HG03571 (cell line): ENCODE results near the gene ZDHHC7.

Experiments
- ATAC-seq: cut with Tn5 transposase; IDR thresholded peaks from one replicate; pipeline ENCODE4 v1.9.1; 2021; ENCODE audit not compliant: unreplicated experiment

ZDHHC7 gene

DNA sequence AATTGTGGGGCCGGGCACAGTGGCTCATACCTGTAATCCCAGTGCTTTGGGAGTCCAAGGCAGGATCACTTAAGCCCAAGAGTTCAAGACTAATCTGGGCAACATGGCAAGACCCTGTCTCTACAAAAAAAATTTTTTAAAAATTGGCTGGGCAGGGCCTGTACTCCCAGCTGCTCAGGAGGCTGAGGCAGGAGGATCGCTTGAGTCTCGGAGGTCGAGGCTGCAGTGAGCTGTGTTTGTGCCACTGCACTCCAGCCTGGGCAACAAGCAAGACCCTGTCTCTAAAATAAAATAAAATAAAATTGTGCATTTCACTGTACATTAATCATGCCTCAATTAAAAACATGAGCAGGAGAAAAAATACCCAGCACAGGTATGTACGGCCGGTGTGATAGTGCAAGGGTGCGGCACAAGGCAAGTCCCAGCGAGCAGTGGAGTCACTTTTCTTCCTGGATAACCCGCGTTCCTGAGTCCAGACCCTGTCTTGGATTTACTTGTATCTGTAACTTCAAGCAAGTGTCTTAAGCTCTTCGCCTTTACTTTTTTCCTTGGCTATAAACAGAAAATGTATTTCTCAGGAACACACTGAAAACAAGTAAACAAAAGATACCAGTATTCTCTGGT, 11.4 kb downstream of the ZDHHC7 start:
- no peak for ATAC-seq

DNA sequence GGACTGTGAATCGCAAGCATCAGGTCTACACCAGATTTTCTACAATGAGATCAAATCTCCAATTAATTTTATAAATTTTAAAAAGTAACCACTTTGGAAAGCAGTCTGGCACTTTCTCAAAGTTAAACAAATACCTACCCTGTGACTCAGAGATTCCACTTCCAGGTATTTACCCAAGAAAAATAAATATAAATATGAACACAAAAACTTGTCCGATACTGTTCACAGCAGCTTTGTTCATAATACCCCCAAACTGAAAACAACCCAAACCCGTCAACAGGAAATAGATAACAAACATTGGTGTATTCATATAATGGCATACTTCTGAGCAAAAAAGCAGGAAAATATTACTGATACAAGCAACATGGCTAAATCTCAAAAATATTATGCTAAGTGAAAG, 12.1 kb downstream of the ZDHHC7 start:
- no peak for ATAC-seq

- no peak for ATAC-seq
These were observed 15.0 kb downstream of the ZDHHC7 start for GRCh38 chr16:84996365-84996764.

DNA sequence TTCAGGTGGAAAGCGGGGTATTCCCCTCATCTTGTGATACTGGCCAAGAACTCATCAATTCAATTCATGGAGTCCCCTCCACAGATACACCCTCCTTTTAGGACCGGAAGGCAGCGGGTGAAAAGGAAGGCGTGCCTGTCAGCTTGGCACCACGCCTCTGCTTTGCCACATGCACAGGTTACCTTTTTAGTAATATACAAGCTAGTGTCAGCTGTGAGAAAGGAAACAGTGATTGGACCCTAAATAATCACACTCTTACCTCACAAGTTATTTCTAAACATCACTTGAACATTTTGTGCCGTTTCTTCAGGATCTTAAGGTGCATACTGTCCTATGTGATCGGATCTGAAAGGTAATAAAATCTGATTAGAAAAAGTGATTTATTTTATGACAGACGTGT, 15.7 kb downstream of the ZDHHC7 start:
- no peak for ATAC-seq

GRCh38 chr16:84993926-84994325, 17.4 kb downstream of the ZDHHC7 start:
- ATAC-seq: no peak

DNA sequence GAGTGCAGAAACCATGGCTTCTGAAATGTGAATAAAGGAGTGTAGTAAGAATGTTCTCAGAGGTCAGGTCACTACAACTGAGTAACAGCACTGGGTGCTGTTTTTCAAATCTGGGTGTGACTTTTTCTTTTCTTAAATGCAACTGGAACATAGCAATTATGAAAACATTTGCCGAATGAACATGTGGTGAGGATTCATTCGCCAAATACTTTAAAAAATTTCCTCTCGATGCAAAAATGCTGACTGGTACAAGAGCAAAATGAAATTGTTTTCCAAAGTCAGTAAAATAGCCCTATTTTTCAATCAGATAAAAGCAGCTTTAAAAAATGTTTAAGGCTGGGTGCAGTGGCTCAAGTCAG, 18.6 kb downstream of the ZDHHC7 start:
- no peak for ATAC-seq

GRCh38 chr16:84990782-84991181, 20.6 kb downstream of the ZDHHC7 start:
- ATAC-seq: no peak

DNA sequence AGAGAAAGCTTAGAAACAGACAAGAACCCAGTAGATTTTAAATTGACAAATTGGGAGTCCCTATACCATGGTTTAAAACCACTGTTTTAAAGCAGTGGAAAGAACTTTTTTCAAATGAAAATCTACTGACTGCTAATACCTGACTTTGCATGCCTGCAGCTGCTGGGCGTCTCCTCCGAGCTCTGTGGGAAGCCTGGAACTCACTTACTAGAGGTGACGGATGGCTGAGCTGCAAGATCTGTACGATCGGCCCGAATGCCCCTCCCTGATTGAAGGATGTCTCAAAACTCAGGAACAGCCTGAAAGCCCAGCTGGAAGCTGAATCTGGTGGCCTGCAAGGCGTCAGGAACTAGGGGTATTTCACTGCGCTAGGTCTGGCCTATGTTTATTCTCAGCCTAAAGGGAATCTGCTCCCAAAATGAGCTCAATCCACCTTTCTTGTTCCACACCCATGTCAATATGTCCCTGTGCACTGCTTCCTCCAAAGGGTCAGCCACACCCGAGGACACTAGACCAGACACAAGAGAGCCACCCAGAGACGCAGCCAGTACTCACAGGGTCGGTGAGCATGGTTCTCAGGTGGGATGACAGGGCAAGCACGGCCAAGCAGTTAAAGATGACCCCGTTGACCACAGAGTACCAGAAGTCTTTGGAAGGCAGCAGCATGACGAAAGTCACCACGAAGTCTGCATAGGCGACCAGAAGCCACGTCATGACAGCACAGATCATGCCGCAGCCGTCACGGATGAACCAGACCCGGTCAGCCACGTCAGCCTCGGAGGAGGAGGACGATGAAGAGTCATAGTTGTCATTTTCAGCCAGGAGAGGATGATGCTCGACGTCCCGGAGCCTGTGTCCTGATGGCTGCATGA, 21.4 kb downstream of the ZDHHC7 start:
- ATAC-seq: no peak

DNA sequence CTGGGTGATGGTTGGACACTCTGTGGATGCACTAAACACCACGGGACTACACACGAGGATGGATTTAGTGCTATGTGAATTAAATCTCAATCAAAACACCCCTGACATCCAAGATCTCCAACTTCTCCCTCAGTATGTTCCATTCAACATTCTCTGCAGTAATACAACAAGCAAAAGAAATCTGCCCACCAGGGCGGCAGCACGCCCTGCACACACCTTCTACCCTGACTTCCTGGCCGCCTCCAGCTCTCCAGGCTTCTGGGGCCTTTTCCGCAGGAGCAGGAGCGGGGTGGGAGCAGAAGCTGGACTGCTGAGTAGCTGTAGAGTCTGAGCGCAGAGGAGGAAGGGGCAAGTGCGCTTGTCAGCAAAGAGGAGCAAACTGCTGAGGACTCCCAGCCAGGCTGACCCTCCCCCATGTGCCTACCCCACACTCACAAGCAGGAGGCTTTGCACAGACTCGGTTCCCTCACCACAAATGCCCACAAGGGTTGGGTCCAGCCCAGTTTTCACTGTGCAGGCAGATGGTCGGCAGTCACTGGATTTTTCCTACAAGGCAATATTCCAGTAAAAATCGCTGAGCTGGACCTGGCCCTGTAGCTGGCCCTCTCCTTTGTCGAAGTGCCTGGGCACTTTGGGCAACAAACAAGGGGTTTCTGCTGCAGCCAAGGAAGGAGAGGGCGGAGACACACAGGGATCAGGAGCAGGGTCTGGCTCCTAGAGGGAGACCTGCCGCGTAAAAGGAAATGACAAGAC, 22.8 kb downstream of the ZDHHC7 start:
- no peak for ATAC-seq

- no peak for ATAC-seq
These were observed 24.5 kb downstream of the ZDHHC7 start for GRCh38 chr16:84986879-84987278.

GRCh38 chr16:84986102-84986501, 25.2 kb downstream of the ZDHHC7 start:
- no peak for ATAC-seq

GRCh38 chr16:84985079-84986065, 26.0 kb downstream of the ZDHHC7 start:
- ATAC-seq: no peak

GRCh38 chr16:84982434-84982833, 28.9 kb downstream of the ZDHHC7 start:
- no peak for ATAC-seq

DNA sequence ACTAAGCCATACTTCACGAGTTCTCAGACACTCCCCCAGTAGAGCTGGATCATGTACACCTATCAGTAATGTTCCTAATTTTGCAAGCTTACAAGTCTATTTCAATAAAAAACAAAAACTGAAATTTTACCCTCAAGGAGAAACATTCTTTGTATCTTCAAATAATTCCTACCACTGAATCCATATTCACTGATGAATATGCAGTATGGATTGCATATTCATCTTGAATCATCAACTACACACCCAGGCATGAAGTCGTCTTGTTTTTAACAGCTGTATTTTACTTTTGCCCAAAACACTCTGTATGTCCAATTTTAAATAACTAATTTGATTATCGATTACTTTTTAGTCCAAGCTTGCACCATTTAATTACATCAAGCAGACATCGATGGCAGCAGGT, 31.8 kb downstream of the ZDHHC7 start:
- no peak for ATAC-seq

DNA sequence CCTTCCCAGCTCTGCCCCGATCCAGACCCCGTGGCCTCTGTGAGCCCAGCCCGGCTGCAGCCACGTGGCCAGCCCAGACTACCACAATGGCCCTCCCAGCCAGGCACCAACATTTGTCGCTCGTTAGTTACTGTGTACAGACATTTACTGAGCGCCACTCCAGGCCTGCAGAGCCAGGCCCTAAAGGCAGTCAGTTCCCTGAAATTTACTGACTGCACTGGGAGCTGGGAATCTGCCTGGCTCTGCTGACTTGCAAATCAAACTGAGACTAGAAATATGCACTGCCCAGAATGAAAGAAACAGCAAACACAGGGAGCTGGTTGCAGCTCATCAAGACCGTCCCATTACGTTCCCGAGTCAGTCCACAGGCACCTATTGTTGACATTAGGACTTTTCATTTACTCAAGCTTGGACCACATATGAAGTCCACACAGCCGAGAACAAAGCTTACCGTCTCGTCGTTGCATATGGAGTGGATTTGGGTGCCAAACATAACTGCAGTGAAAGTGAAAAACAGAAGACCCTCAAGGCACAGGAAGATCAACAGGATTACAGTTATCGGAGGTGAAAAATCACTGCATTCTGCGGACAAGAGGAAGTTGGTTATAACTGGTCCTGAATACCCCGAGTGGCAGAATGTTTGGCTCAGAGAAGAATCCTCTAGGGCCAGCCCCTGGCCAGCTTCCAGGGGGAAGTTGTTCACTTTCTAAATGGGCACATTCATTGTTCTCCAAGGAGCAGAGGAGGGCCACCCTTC, 34.5 kb downstream of the ZDHHC7 start:
- ATAC-seq: no peak

GRCh38 chr16:84975522-84975921, 35.8 kb downstream of the ZDHHC7 start:
- ATAC-seq: no peak

DNA sequence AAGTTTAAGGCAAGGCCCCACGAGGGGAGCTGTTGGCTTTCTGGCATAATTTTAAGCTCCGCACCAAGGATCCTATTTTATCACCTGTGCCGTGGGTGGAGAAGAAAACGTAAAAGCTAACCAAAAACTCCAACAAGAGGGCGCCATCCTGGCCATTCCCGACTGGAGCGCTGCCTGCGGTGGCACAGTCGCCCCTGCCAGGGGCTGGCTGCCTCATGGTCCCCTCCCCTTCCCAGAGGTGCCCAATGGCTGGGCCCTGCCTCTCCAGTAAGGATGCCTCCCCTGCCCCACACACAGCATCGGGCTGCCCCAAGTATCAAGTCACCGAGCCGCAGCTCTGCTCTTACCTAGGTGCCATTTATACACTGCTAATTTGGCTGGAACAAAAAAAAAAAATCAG, 36.3 kb downstream of the ZDHHC7 start:
- no peak for ATAC-seq

DNA sequence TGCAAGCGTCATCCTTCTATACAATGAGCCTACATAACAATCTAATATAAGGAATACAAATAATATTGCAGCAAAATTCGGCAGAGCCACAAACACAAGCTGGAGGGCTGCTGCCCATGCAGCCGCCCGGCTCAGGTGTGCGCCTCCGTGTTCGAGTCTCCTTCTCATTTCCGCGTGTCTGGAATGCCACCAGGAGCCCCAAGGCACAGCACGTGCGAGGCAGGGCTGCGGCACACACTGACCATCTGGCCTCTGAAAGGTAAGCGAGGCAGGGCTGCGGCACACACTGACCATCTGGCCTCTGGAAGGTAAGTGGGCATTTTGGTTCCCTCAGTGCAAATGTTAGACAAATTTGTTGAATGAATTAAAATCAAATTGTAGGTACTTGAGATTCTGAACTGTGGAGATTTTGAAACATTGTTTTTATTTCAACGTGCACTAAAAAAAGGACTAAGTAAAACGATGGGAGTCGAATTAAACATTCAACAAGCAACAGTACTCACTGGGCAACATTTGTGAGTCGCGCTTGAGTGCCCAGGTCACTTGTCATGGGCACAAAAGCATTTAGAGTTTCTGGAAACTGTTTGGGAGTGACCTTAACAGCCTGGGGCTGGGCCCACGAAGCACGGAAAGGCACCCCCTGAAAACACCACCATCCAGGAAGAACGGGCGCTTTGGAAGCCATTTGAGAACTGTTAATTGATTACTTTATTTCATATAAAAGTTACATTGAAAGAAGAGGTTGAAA, 37.4 kb downstream of the ZDHHC7 start:
- ATAC-seq: no peak

DNA sequence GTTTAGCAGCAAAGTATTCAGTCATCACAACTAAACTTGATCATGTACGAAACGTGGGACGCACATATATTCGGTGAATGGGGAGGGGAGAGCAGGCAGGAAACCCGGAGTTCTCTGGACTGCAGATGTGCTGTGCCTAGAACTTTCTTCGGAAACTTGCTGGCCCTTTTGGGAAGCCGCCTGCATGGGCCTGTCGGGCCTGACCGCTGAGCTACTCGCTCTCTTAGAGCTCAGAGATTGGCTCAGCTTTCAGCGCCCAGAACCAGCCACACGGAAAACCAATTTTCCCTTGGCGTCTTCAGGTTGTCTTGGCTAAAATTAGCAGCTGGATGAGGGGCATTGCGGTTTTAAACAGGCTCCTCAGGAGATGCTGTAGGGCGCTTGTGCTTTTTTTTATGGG, 38.1 kb downstream of the ZDHHC7 start:
- ATAC-seq: no peak
